ENCODE data around the gene LAMC3. TPM values are rescaled to one million over a fixed set of nuclear protein-coding genes. Genes with fewer than 3 reads are reported as not detected.

Gene LAMC3
- total RNA-seq (2014; rRNA removed), result not detected in 2 replicates
- not detected for polyA plus RNA-seq (2012)

DNA sequence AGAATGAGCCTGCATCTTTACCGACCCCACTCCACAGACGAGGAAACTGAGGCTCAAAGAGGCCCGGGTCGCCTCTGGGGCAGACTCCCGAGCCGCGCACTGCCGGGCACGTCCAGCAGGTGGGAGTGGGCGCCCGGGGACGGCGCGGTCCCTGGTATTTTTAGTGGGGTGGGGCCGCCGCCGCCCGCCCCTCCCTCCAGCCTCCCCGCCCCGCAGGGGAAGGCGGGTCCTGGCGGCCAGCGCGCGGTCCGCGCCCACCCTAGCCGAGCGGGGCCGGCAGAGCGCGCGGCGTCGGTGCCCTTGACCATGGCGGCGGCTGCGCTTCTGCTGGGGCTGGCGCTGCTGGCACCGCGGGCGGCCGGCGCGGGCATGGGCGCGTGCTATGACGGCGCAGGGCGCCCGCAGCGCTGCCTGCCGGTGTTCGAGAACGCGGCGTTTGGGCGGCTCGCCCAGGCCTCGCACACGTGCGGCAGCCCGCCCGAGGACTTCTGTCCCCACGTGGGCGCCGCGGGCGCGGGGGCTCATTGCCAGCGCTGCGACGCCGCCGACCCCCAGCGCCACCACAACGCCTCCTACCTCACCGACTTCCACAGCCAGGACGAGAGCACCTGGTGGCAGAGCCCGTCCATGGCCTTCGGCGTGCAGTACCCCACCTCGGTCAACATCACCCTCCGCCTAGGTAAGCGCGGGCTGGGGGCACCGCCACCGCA lies at the start of gene LAMC3:
LAMC3 (plus strand) TSS at position 266 of the 710 bp plus-strand sequence; CDS start at position 307, 41 bp downstream.
- DNase-seq (ENCODE audit: low read depth), result no peak

GRCh38 chr9:130959809-130960334 lies 49.1 kb upstream of the LAMC3 start:
- DNase-seq (ENCODE audit: low read depth), result no peak

DNA sequence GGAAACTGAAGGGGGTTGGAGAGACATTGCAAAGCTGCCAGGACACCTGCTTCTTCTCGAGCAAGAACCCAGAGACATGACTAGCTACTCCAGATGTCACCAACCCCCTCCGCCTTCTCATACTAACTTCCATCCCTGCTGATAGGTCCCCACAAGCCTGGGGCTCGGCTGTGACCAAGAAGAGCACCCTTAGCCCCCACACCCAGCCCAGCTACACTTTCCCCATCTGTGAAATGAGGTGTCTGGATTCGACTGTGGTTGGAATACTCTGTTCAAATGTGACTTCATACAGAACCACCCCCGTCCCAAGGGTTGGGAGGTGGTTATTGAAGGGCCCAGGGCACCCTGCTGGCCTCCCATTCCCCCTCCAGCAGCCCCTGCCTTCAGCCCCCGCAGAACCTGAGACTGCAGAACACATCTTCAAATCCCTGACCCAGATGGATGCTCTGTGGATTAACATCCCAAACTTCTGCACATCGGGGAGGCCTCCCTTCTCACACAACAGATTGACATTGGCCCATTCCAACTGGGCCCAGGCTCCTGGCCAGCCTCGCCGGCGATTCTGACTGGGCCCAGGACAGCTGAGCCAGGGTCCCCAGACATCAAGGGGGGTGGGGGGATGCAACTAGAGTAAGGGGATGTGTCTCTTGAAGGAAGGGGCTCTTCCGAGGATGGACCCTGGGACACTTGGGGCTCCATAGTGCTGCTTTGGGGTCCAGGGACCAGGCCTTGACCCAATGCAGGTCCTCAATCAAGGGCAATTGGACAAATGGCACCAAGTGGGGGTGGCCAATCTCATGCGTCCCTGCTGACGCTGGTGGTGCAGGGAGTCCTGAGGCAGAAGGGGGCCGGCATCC lies 48.2 kb upstream of the LAMC3 start:
- no peak for DNase-seq (ENCODE audit: low read depth)

DNA sequence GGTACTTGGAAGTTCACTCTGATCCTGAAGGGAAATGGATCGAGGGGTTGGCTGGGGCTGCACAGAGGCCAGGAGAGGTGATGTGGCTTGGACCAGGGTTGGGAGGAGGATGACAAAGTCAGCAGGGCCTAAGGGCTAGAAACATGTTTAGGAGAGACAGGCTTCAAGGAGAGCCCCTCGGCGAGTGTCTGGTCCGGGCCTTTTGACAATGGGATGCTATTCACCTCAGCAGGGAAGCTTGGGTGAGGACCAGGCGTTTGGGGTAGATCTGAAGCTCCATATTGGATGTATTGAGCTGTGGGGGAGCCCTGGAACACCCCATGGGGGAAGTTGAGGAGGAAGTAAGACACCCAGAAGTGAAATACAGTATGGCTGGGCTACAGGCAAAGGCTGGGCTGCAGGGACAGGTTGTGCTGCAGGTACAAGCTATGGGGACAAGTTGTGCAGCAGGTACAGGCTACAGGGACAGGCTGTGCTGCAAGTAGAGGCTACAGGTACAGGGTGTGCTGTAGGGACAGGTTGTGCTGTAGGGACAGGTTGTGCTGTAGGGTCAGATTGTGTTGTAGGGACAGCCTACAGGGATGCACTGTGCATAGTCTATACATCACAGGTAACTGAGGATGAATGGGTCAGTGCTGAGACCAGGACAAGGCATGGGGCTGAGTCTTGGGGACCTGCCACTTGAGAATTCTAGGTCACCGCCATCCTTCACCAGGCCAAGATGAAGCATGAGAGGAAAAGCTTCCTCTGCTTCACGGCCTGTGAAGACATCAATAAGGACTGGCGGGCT lies 47.3 kb upstream of the LAMC3 start:
- DNase-seq (ENCODE audit: low read depth), result no peak

GRCh38 chr9:130962418-130963316 lies 46.3 kb upstream of the LAMC3 start:
- peak; percentile 95 for DNase-seq (ENCODE audit: low read depth)

DNA sequence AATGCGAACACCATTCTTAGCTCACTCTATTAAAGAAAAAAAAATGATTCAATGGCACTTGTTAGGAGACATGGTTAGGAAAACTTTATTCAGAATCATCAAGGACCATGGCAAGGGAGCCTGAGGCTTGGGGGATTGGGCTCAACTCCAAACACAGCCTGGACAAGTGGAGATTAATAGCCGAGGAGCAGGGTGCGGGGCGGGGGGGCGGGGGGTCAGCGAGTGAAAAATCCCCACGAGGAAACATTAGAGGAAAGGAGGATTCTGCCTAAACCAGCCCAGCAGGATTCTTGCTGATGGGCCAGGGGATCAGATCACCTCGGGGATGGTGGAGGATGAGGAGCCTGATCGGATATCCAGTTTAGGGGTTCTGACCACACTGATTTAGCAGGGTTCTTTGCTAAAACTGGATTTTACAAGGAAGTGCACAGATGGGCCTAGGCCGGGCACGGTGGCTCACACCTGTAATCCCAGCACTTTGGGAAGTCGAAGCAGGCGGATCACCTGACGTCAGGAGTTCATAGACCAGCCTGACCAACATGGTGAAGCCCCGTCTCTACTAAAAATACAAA lies 45.6 kb upstream of the LAMC3 start:
- DNase-seq (ENCODE audit: low read depth), result no peak

GRCh38 chr9:130963916-130964315 lies 45.1 kb upstream of the LAMC3 start:
- DNase-seq (ENCODE audit: low read depth), result no peak

DNA sequence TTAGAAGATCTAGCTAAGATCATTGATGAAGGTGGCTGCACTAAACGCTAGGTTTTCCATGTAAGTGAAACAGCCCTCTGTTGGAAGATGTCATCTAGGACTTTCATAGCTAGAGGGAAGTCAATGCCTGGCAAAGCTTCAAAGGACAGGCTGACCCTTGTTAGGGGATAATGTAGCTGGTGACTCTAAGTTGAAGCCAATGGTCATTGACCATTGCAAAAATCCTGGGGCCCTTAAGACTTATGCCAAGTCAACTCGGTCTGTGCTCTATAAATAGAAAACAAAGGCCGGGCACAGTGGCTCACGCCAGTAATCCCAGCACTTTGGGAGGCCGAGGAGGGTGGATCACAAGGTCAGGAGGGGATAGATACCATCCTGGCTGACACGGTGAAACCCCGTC lies 43.3 kb upstream of the LAMC3 start:
- no peak for DNase-seq (ENCODE audit: low read depth)

DNA sequence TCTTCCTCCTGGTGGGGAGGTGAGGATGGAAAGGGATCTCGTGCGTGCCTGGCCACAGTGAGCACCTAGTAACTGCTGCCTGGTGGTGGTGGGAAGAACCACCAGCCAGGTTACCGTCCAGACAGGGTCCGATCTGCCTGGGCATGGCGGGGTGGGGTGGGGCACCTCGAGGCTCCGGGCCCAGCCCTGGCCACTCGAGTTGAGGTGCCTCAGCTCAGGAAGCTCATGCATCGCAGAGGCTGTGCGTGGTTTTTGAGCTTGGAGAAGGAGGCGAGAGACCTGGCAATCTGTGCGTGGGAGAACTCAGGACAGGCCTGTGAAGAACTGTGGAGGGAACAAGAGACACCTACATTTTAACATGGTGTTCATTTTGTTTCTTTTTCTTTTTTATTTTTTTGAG lies 38.9 kb upstream of the LAMC3 start:
- no peak for DNase-seq (ENCODE audit: low read depth)

DNA sequence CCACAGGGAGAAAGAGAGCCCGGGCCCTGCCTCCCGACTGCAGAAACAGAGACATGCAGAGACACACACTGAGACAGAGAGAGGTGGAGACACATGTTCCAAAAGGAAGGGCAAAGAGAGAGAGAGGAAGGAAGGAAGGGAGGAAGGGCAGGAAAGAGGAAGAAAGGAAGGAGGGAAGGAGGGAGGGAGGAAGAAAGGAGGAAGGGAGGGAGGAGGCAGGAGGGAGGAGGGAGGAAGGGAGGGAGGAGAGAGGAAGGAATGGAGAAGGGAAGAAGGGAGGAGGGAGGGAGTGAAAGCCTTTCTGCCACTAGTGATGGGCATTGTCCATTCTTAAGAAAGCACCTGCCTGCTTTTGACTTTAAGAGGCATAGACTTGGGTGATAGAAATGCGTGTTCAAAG lies 38.1 kb upstream of the LAMC3 start:
- no peak for DNase-seq (ENCODE audit: low read depth)

DNA sequence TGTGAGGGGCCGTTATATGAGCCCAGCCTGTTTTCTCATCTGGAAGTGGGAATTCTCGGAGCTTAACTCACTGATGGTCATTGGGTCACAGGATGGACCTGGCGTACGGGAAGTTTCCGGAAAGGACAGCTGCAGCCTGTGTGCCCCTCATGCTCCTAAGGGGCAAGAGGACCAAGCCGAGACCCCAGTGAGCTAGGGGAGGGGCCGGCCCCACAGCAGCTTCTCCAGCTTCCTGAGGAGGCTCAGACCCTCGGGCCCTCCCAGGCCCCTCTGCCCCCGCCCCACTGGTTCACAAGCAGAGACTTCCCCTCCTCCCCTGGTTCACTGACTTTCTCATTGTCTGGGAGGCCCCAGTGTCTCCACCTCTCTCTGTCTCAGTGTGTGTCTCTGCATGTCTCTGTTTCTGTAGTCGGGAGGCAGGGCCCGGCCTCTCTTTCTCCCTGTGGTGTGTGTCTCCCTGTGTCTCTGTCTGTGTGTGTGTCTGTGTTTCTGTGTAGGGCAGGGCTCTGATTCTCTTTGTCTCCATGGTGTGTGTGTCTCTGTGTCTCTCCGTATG lies 37.6 kb upstream of the LAMC3 start:
- no peak for DNase-seq (ENCODE audit: low read depth)

- no peak for DNase-seq (ENCODE audit: low read depth)
Measured at GRCh38 chr9:130972277-130972956, 36.6 kb upstream of the LAMC3 start.

DNA sequence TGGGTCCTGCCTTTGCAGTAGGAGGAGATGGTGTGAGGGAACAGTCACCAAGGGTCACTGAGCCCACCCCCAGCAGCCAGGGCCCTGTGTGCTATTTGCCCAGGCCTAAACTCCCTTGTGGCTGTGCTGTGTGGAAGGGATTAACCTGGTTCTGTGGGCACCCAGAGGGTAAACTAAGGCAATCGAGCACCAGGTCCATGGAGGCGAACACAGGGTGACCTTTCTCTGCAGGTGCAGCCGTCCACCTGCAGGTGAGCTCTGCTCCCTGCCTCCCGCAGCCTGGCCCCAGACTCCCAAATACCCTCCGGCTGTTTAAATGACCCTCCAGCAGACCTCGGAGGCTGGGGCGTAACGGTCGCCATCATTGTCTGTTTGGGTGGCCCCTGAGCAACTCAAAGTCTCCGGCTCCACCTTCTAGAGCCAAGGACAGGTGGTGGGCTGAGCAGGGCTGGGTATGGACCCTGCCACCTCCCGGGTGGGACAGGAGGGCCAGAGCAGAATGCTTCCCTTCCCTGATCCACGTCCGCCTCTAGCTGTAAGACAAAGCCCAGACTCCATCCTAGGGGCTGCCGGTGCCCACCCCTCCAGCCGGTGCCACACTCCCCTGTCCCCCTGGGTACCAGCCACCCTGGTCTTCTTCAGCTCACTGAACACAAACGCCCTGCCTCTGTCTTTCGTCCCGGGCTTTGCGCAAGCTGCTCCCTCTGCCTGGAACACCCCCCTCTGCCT lies 35.9 kb upstream of the LAMC3 start:
- no peak for DNase-seq (ENCODE audit: low read depth)

DNA sequence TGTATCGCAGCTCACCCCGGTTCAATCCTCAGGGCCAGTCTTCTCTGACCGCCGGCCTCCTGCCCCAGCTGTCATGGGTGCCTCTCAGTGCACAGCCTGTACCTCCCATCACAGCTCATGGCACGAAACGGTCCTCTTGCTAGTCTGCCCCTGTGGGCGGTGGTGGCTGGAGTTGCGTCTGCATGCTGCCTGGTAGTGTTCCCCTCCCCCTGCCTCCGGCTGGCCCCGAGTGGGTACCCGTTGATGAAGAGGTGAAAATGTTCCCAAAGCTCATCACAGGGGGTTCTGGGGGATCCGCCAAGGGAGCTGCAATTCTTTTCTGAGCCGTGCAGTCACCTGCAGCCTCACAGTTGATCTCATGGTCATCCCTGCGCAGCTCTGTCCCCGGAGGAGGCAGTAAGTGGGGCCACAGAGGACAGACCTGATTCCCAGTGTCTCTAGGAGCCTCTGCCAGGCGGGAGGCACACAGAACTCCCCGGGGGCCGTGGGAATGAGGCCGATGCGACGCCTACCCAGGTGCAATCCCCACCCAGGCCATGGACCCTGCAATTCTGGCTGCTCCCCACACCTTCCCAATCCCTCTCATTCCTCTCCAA lies 35.2 kb upstream of the LAMC3 start:
- no peak for DNase-seq (ENCODE audit: low read depth)

- no peak for DNase-seq (ENCODE audit: low read depth)
Measured at GRCh38 chr9:130974697-130975096, 34.3 kb upstream of the LAMC3 start.

DNA sequence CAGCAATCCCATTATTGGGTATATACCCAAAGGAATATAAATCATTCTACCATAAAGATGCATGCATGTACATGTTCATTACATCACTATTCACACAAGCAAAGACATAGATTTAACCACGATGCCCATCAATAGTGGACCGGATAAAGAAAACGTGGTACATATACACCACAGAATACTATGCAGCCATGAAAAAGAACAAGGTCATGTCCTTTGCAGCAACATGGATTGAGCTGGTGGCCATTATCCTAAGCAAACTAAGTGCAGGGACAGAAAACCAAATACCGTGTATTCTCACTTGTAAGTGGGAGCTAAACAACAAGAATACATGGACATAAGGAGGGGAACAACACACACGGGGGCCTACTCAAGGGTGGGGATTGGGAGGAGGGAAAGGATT lies 33.8 kb upstream of the LAMC3 start:
- no peak for DNase-seq (ENCODE audit: low read depth)

GRCh38 chr9:130975932-130976841 lies 32.8 kb upstream of the LAMC3 start:
- DNase-seq (ENCODE audit: low read depth), result no peak
